ENCODE results near the gene C16orf92.
A peak's percentile ranks its signal among the peaks of the same experiment; 100 is the strongest.

Gene C16orf92

DNA sequence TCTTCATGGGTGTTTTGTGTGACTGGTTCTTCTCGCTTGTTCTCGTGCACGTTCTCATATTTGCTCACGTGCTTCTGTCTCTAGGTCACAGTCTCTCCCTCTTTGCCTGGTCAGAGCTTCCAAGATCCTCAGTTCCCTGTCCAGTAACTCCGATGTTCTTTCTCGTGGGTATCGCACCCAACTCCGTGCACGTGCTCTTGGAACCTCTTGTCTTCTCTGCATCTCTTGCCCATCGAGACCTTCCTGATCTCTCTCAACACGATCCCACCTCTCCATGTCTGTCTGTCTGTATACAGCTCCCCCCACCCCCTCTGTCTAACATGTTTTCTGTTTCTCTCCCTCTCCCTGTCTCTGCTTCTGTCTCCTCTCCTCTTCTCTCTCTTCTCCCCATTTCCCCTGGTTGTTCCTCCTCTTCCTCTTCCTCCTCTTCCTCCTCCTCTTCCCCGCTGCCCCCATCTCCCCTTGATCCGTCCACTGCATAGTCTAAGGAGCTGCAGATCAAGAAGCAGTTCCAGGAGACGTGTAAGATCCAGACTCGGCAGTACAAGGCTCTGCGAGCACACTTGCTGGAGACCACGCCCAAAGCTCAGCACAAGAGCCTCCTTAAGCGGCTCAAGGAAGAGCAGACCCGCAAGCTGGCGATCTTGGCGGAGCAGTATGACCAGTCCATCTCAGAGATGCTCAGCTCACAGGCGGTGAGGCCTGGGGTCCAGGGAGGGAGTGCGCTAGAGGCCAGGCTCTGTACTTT lies 33.7 kb upstream of the C16orf92 start:
- no peak for DNase-seq

GRCh38 chr16:29990034-29990433 lies 33.0 kb upstream of the C16orf92 start:
- DNase-seq = no peak

DNA sequence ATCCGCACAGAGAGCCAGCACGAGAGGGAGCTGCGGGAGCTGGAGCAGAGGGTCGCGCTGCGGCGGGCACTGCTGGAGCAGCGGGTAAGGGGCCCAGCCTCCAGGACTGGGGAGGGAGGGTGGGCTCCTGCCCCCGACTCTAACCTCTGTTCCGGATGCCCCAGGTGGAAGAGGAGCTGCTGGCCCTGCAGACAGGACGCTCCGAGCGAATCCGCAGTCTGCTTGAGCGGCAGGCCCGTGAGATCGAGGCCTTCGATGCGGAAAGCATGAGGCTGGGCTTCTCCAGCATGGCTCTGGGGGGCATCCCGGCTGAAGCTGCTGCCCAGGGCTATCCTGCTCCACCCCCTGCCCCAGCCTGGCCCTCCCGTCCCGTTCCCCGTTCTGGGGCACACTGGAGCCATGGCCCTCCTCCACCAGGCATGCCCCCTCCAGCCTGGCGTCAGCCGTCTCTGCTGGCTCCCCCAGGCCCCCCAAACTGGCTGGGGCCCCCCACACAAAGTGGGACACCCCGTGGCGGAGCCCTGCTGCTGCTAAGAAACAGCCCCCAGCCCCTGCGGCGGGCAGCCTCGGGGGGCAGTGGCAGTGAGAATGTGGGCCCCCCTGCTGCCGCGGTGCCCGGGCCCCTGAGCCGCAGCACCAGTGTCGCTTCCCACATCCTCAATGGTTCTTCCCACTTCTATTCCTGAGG lies 32.0 kb upstream of the C16orf92 start:
- DNase-seq = no peak

- DNase-seq = no peak
Measured at GRCh38 chr16:29991571-29991904, 31.5 kb upstream of the C16orf92 start.

DNA sequence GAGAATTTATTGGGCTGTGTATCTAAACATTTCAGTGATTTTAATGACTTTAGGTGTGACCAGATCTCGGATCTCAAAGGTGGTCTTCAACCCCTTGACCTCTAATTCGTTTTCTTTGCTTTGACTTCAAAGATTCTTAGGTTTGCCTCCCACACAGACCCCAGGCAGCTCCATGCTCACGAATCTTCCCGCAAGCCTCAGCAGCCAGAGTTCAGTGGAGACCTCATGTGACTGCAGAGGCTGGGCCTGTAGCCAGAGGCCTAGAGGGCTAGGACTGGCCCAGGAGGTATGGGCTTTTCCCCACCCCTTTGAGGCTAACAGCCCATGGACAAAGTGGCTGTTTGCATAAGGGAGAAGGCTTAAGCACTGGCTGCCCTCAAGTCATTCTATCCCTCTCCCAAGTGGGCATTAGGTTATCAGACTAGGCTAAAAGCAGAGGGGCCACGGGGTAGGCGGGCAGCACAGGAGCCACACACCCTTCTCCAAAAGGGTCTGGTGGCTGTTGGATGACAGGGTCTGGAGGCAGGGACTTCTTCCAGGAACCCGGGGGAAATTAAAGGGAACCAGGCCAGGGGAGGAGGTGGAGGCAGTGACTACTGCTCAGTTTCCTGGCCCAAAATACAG lies 30.5 kb upstream of the C16orf92 start:
- DNase-seq = no peak

GRCh38 chr16:29993191-29993902 lies 29.7 kb upstream of the C16orf92 start:
- no peak for DNase-seq

DNA sequence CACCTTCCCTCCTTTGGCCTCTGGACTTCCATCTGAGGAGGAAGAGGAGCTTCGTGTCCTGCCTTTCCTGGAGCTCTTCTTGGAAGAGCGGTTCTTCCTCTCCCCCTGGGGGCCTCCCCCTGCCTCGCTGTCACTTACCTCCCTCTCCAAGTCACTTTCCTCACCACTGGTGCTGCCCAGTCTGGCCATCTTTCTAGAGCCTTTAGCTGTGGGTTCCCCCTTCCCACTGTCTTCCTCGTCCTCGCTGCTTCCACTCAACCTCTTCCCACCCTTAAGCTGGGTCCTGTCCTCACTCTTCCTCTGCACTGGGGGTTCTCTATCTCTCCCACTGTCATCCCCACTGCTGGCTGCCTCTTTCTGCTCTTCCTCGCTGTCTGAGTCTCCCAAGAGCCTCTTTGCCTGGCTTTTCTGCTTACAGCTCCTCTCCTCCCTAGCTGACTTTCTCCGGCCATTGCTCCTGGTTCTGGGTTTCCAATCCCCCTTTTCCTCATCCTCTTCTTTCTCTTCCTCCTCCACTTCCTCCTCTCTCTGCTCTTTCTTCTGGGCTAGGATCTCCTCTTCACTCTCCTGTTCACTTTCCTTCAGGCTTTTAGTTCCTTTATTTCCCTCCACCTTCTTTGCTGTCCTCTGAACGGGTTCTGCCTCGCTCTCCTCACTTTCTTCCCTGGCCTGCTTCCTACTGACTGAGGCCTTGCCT lies 28.9 kb upstream of the C16orf92 start:
- no peak for DNase-seq

GRCh38 chr16:29994600-29995323 lies 28.2 kb upstream of the C16orf92 start:
- no peak for DNase-seq

DNA sequence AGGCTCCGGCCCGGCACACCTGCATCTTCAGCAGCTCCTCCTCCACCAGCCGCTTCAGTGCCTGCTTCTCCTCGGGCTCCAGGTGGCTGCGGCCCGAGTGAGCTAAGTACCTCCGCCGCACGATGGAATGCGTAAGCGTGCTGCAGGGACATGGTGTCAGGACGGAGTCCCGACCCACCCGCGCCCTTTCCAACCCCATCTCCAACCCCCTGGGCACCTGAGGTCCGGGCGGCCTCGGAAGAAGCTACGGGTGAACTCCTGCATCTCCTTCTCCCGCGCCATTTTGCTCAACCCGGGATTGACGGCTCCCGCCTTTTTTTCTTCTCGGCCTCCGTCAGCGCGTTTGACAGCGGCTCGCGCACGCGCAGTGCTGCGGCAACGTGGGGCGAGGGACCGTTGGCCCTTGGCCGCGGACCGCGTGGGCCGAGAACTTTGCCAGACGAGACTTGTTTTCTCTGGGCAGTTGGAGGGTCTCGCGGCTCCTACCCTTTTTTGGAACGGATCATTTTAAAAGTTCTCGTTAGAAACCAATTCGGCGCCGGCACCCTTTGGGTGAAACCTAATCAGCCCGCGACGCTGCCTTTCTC lies 27.6 kb upstream of the C16orf92 start, which contains the start of gene HIRIP3:
HIRIP3 (minus strand) TSS at position 294 of the 587 bp plus-strand sequence; CDS start at position 282, 12 bp downstream.
- DNase-seq = peak; percentile 77

GRCh38 chr16:29995911-29996765 lies 26.9 kb upstream of the C16orf92 start, which contains the start of gene INO80E:
INO80E (plus strand) TSS chr16:29996241; CDS start chr16:29996311, 70 bp downstream.
- DNase-seq = peak; percentile 98

DNA sequence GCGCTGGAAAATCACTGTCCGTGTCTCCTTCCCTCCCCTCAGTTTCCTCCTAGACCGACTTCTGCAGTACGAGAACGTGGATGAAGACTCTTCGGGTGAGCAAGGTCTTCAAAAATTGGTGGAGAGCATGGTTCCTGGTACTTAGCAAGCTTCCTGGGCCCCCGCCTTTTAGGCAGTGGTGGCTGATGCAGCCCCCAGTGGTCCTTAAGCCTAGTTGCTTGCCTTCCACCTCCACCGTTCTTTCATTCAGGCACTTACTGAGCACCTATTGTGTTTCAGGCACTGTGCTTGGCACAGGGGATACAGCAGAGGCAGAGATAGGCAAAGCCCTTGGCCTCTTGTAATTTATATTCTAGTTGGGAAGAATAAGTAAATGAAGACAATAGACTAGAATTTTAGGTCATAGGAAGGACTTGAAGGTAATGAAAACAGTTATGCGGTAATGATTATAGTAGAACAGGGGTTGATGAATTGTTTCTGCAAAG lies 26.2 kb upstream of the C16orf92 start:
- DNase-seq = no peak

GRCh38 chr16:29999605-30000004 lies 23.4 kb upstream of the C16orf92 start:
- no peak for DNase-seq

GRCh38 chr16:30000735-30001631 lies 22.0 kb upstream of the C16orf92 start:
- no peak for DNase-seq

GRCh38 chr16:30002614-30003346 lies 20.2 kb upstream of the C16orf92 start:
- no peak for DNase-seq

DNA sequence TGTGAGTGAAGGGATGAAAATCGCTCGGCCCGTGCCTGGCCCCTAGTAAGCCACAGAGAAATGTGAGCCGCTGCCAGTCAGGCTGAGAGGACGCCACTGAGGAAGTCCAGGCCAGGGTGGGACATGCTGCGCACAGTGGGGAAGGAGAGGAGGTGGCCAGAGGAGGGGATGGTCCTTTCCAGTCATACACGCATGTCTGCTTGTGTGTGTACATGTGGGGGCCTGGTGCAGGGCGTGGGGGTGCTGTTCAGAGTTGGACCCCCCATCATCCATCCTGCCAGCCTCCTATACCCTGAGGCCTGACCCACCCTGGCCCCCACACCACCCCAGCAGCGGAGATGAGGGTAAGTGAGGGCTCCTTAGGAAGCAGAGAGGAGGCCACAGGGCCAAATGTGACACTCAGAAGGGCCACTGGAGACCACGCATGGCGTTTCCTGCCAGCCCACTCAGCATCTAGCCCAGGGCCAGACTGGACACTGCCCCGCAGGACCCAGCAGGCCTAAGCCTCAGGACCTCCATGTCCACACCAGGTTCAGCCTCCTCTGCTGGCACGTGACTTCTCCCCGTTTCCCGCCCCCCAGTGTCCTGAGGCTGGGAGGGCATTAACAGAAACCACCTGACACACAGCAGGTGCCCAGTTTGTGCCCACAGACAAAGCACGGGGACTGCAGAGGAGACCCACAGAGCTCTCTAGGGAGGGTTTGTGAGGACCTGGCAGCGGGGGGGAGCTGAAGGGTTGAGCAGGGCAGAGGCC lies 19.2 kb upstream of the C16orf92 start:
- DNase-seq = no peak

- DNase-seq = no peak
Measured at GRCh38 chr16:30004424-30004776, 18.6 kb upstream of the C16orf92 start.

DNA sequence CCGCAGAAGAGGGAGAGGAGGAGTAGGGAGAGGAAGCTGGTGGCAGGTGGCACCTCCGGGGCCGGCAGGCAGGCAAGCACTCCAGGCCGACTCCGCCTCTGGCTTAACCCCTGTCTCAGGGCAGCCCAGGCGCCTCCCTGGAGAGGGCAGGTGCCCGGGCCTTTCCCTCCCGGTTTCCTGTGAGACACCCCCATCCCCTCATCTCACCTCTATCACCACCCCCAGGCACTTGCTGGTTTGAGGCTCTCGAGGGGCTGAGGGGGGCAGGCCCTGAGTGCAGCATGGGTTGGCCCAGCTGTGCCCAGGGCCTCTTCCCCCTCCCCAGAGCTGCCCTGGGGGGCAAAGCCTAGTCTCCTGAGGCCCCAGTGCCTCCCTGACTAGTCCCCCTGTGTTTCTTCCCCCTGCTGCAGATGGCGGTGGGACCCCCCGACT lies 18.2 kb upstream of the C16orf92 start:
- no peak for DNase-seq
